Peyer's patch (tissue), 4 donors: Measurements from ENCODE around the gene EPHA1. TPM values are rescaled to one million over a fixed set of nuclear protein-coding genes. Genes with fewer than 3 reads are reported as not detected.
"Not testable (repeated sequence)": the region's sequence is repeated elsewhere in the genome, so short reads cannot be mapped to it uniquely, and the experiment has no call there.

Experiments used
- DNase-seq, 3 donors: peaks; one replicate each; pipeline ENCODE4 v3.0.0-alpha.2; 2017 to 2019
- H3K27ac ChIP-seq, 4 donors: fragments of 200-600 bp; sonication (generic); one replicate each; pipeline ENCODE4 v1.5.1; 2016 to 2019
- H3K27me3 ChIP-seq, 2 donors: fragments of 200-600 bp; sonication (generic); one replicate each; pipeline ENCODE4 v1.5.1; 2019
- H3K36me3 ChIP-seq, 3 donors: fragments of 200-600 bp; sonication (generic); one replicate each; pipeline ENCODE4 v1.5.1; 2016 to 2019
- H3K4me1 ChIP-seq, 4 donors: fragments of 200-600 bp; sonication (generic); one replicate each; pipeline ENCODE4 v1.5.1; 2016 to 2019
- H3K4me3 ChIP-seq, 4 donors: fragments of 200-600 bp; sonication (generic); 1 replicate in 3 of 4; 2 replicates in 1 of 4; pipeline ENCODE4 v1.5.1; 2016 to 2019; ENCODE audit warnings: mild to moderate bottlenecking in 1 of 4
- H3K9me3 ChIP-seq, 4 donors: fragments of 200-600 bp; sonication (generic); one replicate each; pipeline ENCODE4 v1.5.1; 2016 to 2019; ENCODE audit warnings: mild to moderate bottlenecking in 1 of 4
- CTCF ChIP-seq, 6 experiments: fragments of 450-650 bp in 4 of 6; fragments of 200-600 bp in 2 of 6; sonication (generic) in 1 of 6; IDR thresholded peaks; one replicate each; pipeline ENCODE4 v1.5.1; 2017 to 2019; ENCODE audit warnings: antibody characterized with exemption in 6 of 6, mild to moderate bottlenecking in 3 of 6, moderate library complexity in 1 of 6
- POLR2A ChIP-seq, 2 donors: fragments of 450-650 bp; IDR thresholded peaks; one replicate each; pipeline ENCODE4 v1.5.1; 2017; ENCODE audit warnings: antibody characterized with exemption in 2 of 2, mild to moderate bottlenecking in 2 of 2, moderate library complexity in 2 of 2
- total RNA-seq, 4 donors: library from RNA; depleted of rRNA; stranded (reverse); fragments of >200 nt; gene quantifications; one replicate each; pipeline ENCODE4 v1.1.0, GENCODE V29; 2016

Gene EPHA1
- total RNA-seq, 4 donors from 2014 or later = 52.5 to 81.3 (median 63.9) TPM

DNA sequence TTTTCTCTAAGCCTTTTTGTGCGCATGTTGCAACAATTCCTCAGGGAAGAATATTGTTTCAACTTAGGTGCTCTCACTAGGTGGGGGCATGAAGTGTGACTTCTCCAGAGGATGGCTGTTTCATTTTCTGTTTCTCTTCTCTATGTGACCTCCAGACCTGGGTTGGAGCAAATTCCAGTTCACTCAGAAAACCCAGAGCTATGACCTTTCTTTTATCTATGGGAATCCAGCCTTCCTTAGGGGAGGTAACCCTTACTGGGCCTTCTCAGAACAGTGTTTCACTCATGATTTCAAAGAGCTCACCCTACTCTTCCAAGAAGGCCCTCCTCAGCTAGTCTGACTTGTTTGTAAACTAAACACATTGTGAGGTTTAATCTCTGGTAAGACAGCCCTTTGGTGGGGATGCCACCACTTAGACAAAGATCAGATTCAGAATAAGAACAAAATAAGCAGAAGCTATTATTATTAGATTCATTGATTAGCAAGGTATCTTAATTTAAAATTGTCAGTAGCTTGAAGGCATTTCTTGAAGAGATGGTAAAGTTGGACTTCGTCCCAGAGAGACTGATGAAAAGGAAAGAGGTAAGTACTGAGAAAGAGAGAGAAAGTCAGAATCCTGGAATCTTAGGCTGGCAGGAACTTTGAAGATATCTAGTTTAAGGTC is 18.0 kb upstream of the EPHA1 start:
- Histone ChIP-seq H3K4me1 (no peaks in the 10 kb centered on the region), H3K27ac (no peak overlapping the region)
- DNase-seq = no peak

GRCh38 chr7:143424476-143424875 is 15.8 kb upstream of the EPHA1 start:
- DNase-seq, H3K27ac ChIP-seq, H3K36me3 ChIP-seq, H3K4me1 ChIP-seq, H3K9me3 ChIP-seq, H3K4me3 ChIP-seq, H3K27me3 ChIP-seq: not testable (repeated sequence)

More for the DNA sequence above, 18.0 kb upstream of the EPHA1 start:
- no peaks in the 10 kb centered on the region for H3K27me3 ChIP-seq
- no peaks in the 10 kb centered on the region for H3K9me3 ChIP-seq
- no peaks in the 10 kb centered on the region for H3K36me3 ChIP-seq
- H3K4me3 ChIP-seq = no peak overlapping the region
- TF ChIP-seq POLR2A (IDR thresholded peaks at IDR 0.05) (no peak), CTCF (IDR thresholded peaks at IDR 0.05) (no peak)

- Histone ChIP-seq H3K4me1 (no peaks in the 10 kb centered on the region), H3K4me3 (no peak overlapping the region)
Measured at GRCh38 chr7:143422033-143422432, 13.4 kb upstream of the EPHA1 start.

DNA sequence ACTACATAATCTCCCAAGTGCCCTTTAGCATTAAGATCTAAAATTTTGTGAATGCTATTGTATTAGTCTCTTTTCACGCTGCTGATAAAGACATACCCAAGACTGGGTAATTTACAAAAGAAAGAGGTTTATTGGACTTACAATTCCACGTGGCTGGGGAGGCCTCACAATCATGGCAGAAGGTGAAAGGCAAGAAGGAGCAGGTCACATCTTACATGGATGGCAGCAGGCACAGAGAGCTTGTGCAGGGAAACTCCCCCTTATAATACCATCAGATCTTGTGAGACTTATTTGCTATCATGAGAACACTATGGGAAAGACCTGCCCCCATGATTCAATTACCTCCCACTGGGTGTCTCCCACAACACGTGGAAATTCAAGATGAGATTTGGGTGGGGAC is 12.0 kb upstream of the EPHA1 start:
- H3K27ac ChIP-seq, H3K9me3 ChIP-seq, H3K27me3 ChIP-seq, DNase-seq, H3K4me3 ChIP-seq, H3K4me1 ChIP-seq, H3K36me3 ChIP-seq: not testable (repeated sequence)

More at GRCh38 chr7:143422033-143422432, 13.4 kb upstream of the EPHA1 start:
- H3K27me3 ChIP-seq = no peaks in the 10 kb centered on the region
- TF ChIP-seq POLR2A (IDR thresholded peaks at IDR 0.05) (no peak), CTCF (IDR thresholded peaks at IDR 0.05) (no peak)
- H3K9me3 ChIP-seq = no peaks in the 10 kb centered on the region
- no peak for DNase-seq
- no peaks in the 10 kb centered on the region for H3K36me3 ChIP-seq
- no peak overlapping the region for H3K27ac ChIP-seq

DNA sequence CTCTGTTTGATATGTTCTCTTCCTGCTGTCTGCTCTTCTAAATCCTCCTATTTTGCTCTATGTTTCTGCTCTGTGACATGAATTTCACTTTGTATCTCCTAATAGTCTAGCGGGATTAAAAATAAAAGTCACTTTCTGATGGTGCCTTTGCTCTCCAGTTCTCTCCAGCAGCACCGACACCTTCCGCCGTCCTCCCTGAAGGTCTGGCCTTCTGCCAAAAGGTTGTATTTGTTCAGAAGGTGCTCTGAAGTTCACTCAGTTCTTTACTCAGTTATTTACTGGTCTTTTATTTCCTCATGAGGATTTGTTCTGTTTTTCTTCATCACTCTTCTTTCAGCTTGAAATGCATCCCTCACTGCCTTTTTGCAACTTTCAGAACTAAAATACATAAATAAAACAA is 11.2 kb upstream of the EPHA1 start:
- Histone ChIP-seq H3K4me1 (peaks cover 0 to 4% (median 0%) of the 10 kb centered on the region in 4 donors), H3K27ac (no peak overlapping the region), H3K27me3 (no peaks in the 10 kb centered on the region), H3K9me3 (no peaks in the 10 kb centered on the region), H3K4me3 (no peak overlapping the region), H3K36me3 (no peaks in the 10 kb centered on the region)
- TF ChIP-seq POLR2A (IDR thresholded peaks at IDR 0.05) (no peak), CTCF (IDR thresholded peaks at IDR 0.05) (no peak)
- no peak for DNase-seq

GRCh38 chr7:143418681-143419458 is 10.2 kb upstream of the EPHA1 start:
- TF ChIP-seq CTCF (IDR thresholded peaks at IDR 0.05) (no peak), POLR2A (IDR thresholded peaks at IDR 0.05) (no peak)
- Histone ChIP-seq H3K4me3 (no peak overlapping the region), H3K27ac (no peak overlapping the region)

More at GRCh38 chr7:143418681-143419458, 10.2 kb upstream of the EPHA1 start:
- peaks cover 0 to 4% (median 0%) of the 10 kb centered on the region in 4 donors for H3K4me1 ChIP-seq
- DNase-seq = no peak
- no peaks in the 10 kb centered on the region for H3K36me3 ChIP-seq
- H3K27me3 ChIP-seq = no peaks in the 10 kb centered on the region
- H3K9me3 ChIP-seq = no peaks in the 10 kb centered on the region
